ENCODE measurements around the gene LRP1B.

- no peak for TF ChIP-seq CTCF (conservative IDR thresholded peaks at IDR 0.05 in 1 of 2, IDR thresholded peaks at IDR 0.05 in 1 of 2; ENCODE audit: low read depth in 1 of 2, low read length in 2 of 2)
- TF ChIP-seq EZH2 (IDR thresholded peaks at IDR 0.05; ENCODE audit: low read length, missing control alignments) = no peak
Observed at GRCh38 chr2:141737492-141738255, 393.1 kb downstream of the LRP1B start.

All from fibroblast of lung (primary cell).